ENCODE measurements around the gene NDUFC2. TPM values are rescaled to one million over a fixed set of nuclear protein-coding genes. Genes with fewer than 3 reads are reported as not detected.

Gene NDUFC2
- total RNA-seq, 4 donors from 2014 or later: 67.8 to 102 (median 79.6) TPM

DNA sequence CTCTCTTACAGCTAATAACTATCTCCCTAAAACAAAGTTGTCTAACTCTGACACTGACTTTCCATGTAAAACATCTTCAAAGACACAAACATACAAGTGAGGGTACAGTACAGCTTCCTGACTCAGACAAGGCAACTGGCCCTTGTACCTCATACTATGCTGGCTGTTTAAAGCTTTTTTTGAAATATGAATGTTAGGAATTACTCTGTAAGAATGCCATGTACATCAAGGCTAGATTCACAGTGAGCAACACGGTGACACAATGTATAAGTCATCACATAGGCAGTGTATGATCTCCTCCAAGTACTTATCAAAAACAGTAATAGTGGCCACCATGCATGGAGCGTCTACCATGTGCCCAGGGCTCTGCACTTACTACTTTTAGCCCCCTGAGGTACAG, 31.2 kb upstream of the NDUFC2 start:
- no peaks in the 10 kb centered on the region for H3K27me3 ChIP-seq
- H3K27ac ChIP-seq: no peak overlapping the region
- TF ChIP-seq, protein P1, sequence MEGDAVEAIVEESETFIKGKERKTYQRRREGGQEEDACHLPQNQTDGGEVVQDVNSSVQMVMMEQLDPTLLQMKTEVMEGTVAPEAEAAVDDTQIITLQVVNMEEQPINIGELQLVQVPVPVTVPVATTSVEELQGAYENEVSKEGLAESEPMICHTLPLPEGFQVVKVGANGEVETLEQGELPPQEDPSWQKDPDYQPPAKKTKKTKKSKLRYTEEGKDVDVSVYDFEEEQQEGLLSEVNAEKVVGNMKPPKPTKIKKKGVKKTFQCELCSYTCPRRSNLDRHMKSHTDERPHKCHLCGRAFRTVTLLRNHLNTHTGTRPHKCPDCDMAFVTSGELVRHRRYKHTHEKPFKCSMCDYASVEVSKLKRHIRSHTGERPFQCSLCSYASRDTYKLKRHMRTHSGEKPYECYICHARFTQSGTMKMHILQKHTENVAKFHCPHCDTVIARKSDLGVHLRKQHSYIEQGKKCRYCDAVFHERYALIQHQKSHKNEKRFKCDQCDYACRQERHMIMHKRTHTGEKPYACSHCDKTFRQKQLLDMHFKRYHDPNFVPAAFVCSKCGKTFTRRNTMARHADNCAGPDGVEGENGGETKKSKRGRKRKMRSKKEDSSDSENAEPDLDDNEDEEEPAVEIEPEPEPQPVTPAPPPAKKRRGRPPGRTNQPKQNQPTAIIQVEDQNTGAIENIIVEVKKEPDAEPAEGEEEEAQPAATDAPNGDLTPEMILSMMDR (IDR thresholded peaks at IDR 0.05): no peak
- no peak for TF ChIP-seq POLR2AphosphoS5 (IDR thresholded peaks at IDR 0.05)
- TF ChIP-seq POLR2A (IDR thresholded peaks at IDR 0.05): no peak
- TF ChIP-seq EP300 (IDR thresholded peaks at IDR 0.05): no peak
- no peaks in the 10 kb centered on the region for H3K9me3 ChIP-seq
- H3K4me3 ChIP-seq: no peak overlapping the region
- ATAC-seq: no peak
- no peaks in the 10 kb centered on the region for H3K4me1 ChIP-seq
- 83 to 100% methylated on average over 1 of the region's 2 CpGs for WGBS, 2 donors (ENCODE audit: low coverage in 1 of 2)
- H3K36me3 ChIP-seq: peaks cover 0 to 81% of the 10 kb centered on the region in 2 donors

DNA sequence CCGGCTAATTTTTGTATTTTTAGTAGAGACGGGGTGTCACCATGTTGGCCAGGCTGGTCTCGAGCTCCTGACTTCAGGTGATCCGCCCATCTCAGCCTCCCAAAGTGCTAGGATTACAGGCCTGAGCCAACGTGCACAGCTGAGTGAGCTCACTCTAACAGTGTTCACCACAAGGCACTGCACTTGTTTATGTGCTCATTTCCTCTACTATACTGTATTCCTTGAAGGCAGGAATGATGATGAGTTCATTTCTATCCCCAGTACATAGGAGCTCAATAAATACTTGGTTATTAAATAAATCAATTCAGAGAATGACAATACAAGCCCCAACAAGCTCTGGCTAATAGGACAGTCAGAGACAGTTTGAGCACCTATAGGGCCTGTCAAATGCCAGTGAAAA, 30.7 kb upstream of the NDUFC2 start:
- Histone ChIP-seq H3K9me3 (no peaks in the 10 kb centered on the region), H3K4me1 (no peaks in the 10 kb centered on the region), H3K36me3 (peaks cover 0 to 79% of the 10 kb centered on the region in 2 donors), H3K4me3 (no peak overlapping the region), H3K27ac (no peak overlapping the region), H3K27me3 (no peaks in the 10 kb centered on the region)
- 90 to 100% methylated on average over 1 to 2 of the region's 5 CpGs for WGBS, 2 donors (ENCODE audit: low coverage in 1 of 2)
- ATAC-seq: no peak
- no peak for TF ChIP-seq POLR2AphosphoS5 (IDR thresholded peaks at IDR 0.05)
- TF ChIP-seq, protein P1 (IDR thresholded peaks at IDR 0.05): no peak
- no peak for TF ChIP-seq POLR2A (IDR thresholded peaks at IDR 0.05)
- no peak for TF ChIP-seq EP300 (IDR thresholded peaks at IDR 0.05)

DNA sequence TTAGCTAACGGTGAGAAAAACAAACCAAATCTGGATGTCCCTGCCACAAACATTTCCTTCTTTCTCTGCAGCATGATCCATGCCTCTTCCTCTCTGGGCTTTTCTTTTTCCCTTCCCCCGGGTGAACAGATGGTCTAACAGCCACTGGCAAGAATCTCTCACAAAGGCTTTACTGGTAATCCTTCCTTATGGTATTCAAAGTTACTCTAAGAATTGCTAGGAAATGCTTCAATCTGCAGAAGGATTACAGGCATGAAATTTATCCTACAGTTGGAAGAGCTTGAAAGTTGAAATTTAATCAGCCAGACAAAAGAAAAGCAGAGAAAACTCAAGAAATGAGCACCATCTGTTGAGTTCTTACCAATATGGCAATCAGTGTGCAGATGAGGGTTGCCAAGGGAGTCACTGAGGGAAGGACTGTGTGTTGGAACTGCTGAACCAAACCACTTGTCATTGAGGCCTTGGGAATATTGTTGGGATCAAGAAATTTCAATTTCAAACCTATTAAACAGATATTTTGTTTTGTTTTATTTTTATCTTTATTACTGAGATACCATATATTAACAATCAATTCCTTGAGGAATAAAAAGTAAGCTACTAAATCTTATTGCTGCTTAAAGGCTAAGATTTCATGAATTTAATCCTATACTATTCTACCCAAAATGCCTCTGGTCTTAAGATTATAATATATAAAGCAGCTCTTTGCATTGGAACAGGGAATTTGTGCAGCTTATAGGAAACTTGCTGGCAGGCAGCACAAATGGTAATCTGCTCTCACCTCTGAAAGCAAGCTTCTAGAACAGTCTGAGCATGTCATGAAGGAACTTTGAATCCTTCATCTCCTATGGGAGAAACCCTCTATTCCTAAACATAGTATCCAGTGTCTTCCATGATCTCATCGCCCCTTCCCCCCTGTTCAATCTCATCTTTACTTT, 29.7 kb upstream of the NDUFC2 start:
- Histone ChIP-seq H3K27me3 (no peaks in the 10 kb centered on the region), H3K4me3 (no peak overlapping the region), H3K4me1 (no peaks in the 10 kb centered on the region), H3K9me3 (no peaks in the 10 kb centered on the region), H3K27ac (no peak overlapping the region), H3K36me3 (peaks cover 0 to 83% of the 10 kb centered on the region in 2 donors)
- TF ChIP-seq POLR2AphosphoS5 (IDR thresholded peaks at IDR 0.05) (no peak), EP300 (IDR thresholded peaks at IDR 0.05) (no peak), POLR2A (IDR thresholded peaks at IDR 0.05) (no peak)
- TF ChIP-seq, protein P1 (IDR thresholded peaks at IDR 0.05): no peak
- WGBS, 2 donors (ENCODE audit: low coverage in 1 of 2): 55 to 64% methylated on average over 3 of the region's 3 CpGs
- ATAC-seq: no peak

DNA sequence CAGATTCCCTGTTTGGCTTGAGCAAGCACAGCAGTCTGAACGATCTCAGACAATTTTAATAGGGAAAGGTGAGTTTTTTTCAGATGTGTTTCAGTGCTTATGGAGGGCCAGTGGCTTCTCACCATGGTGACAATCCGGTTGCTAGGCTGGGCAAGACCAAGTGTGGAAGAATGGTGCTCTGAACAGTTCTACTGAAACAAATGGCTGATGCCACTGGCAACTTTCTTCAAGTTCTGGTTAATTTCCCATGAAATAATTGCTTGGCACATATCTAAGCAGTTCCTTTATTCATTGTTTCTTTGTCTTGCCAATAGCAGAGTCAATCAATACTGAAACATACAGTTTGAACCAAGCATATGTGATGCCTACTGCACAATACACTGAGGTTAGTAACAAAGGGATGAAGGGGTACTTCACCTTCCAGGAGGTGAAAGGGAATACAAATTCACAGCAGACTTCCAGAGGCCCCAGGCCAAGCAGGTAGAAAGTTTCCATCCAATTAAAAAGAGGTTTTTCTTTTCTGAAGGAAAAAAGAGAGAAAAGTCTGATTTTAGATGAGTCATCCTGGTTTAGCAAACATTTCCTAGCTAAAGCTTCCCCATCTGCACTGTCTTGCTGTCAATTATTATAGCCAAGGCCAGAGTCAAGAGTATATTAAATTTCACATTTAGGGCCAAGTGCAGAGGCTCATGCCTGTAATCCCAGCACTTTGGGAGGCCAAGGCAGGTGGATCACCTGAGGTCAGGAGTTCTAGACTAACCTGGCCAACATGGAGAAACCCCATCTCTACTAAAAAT, 21.2 kb upstream of the NDUFC2 start:
- Histone ChIP-seq H3K4me3 (no peak overlapping the region), H3K27ac (no peak overlapping the region), H3K4me1 (no peaks in the 10 kb centered on the region), H3K27me3 (no peaks in the 10 kb centered on the region), H3K9me3 (no peaks in the 10 kb centered on the region), H3K36me3 (peaks cover 3 to 67% of the 10 kb centered on the region in 2 donors)
- no peak for ATAC-seq
- 74 to 100% methylated on average over 1 to 2 of the region's 2 CpGs for WGBS, 2 donors (ENCODE audit: low coverage in 1 of 2)
- TF ChIP-seq POLR2A (IDR thresholded peaks at IDR 0.05) (no peak), POLR2AphosphoS5 (IDR thresholded peaks at IDR 0.05) (no peak), EP300 (IDR thresholded peaks at IDR 0.05) (no peak)
- TF ChIP-seq, protein P1 (IDR thresholded peaks at IDR 0.05): no peak

All from gastroesophageal sphincter (tissue), 4 donors.